HG02759 (cell line): ENCODE measurements around the gene MAS1.

Experiments
- ATAC-seq: cut with Tn5 transposase; IDR thresholded peaks from one replicate; pipeline ENCODE4 v1.9.1; 2021; ENCODE audit warnings: mild to moderate bottlenecking, moderate library complexity; ENCODE audit not compliant: unreplicated experiment

Gene MAS1

GRCh38 chr6:159879856-159880255 lies 10.9 kb upstream of the MAS1 start:
- ATAC-seq, result no peak

GRCh38 chr6:159880412-159880975 lies 10.3 kb upstream of the MAS1 start:
- no peak for ATAC-seq

- ATAC-seq, result no peak
Measured at GRCh38 chr6:159884720-159885119, 6.1 kb upstream of the MAS1 start.

GRCh38 chr6:159886270-159886669 lies 4.5 kb upstream of the MAS1 start:
- ATAC-seq, result no peak

GRCh38 chr6:159887146-159887545 lies 3.6 kb upstream of the MAS1 start:
- ATAC-seq, result no peak

- ATAC-seq, result no peak
Measured at GRCh38 chr6:159887761-159888160, 3.0 kb upstream of the MAS1 start.

- ATAC-seq, result no peak
Measured at GRCh38 chr6:159890201-159890600, 587 bp upstream of the MAS1 start.

GRCh38 chr6:159892053-159892452 lies 1.3 kb downstream of the MAS1 start:
- ATAC-seq, result no peak

- no peak for ATAC-seq
Measured at GRCh38 chr6:159893064-159893463, 2.3 kb downstream of the MAS1 start.

GRCh38 chr6:159894991-159895390 lies 4.2 kb downstream of the MAS1 start:
- no peak for ATAC-seq

GRCh38 chr6:159897603-159898002 lies 6.8 kb downstream of the MAS1 start:
- no peak for ATAC-seq

- ATAC-seq, result no peak
Measured at GRCh38 chr6:159898519-159898918, 7.7 kb downstream of the MAS1 start.

GRCh38 chr6:159899994-159900745 lies 9.4 kb downstream of the MAS1 start:
- ATAC-seq, result no peak

GRCh38 chr6:159902620-159903019 lies 11.8 kb downstream of the MAS1 start:
- no peak for ATAC-seq

GRCh38 chr6:159904497-159904911 lies 13.7 kb downstream of the MAS1 start:
- peak; percentile 78 for ATAC-seq

GRCh38 chr6:159906400-159906799 lies 15.6 kb downstream of the MAS1 start:
- ATAC-seq, result no peak

- no peak for ATAC-seq
Measured at GRCh38 chr6:159908535-159908934, 17.7 kb downstream of the MAS1 start.

- ATAC-seq, result no peak
Measured at GRCh38 chr6:159908979-159909378, 18.2 kb downstream of the MAS1 start.

GRCh38 chr6:159910342-159910741 lies 19.6 kb downstream of the MAS1 start:
- no peak for ATAC-seq

GRCh38 chr6:159913375-159913774 lies 22.6 kb downstream of the MAS1 start:
- no peak for ATAC-seq

- ATAC-seq, result peak; percentile 48
Measured at GRCh38 chr6:159913862-159914564, 23.2 kb downstream of the MAS1 start.

- ATAC-seq, result no peak
Measured at GRCh38 chr6:159914565-159914923, 23.8 kb downstream of the MAS1 start.
